ENCODE measurements around the gene GRK7.

Gene GRK7

DNA sequence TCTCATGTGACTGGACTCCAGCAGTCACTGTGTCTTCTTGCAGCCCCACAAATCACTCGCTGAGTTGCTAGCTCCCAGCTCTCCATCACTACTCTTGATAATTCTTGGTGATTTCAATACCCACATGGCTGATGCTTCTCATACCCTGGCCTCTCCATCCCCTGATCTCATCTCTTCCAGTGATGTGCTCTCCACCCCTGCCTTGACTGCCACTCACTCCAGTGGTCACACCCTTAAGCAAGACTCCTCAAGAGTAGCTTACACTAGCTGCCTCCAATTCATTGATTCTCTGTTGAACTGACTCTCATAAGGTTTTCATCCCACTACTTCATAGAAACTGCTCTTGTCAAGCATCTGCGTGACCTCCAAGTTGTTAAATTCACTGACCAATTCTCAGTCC is 837 bp downstream of the GRK7 start:
- Histone ChIP-seq H3K4me3 (ENCODE audit: low read length) (no peak overlapping the region), H3K27me3 (ENCODE audit: insufficient read depth, low read length) (peaks cover 12% of the 10 kb centered on the region), H3K9me3 (ENCODE audit: insufficient read depth, low read depth, low read length) (no peaks in the 10 kb centered on the region), H3K27ac (ENCODE audit: low read length) (no peak overlapping the region), H3K9ac (ENCODE audit: low read depth, low read length) (no peak overlapping the region), H3K36me3 (ENCODE audit: insufficient read depth, low read depth, low read length) (no peaks in the 10 kb centered on the region), H3K4me1 (ENCODE audit: insufficient read depth, low read length) (no peaks in the 10 kb centered on the region)

DNA sequence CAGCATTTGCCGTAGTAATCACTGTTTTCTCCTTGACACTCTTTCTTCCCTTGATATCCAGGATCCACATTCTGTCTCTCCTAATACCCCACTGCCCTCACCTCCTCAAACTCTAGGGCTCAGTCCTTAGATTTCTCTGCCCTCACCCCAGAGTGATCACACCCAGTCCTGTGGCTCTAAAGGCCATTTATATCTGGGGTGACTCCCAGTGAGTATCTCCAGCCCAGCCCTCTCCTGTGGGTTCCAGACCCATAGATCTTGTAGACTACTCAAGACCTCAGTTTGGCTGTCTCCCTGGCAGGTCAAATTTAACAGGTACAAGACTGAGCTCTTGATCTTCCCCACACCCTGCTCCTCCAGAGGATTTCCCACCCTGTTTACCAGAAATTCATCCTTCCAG is 1.3 kb downstream of the GRK7 start:
- Histone ChIP-seq H3K4me1 (ENCODE audit: insufficient read depth, low read length) (no peaks in the 10 kb centered on the region), H3K27me3 (ENCODE audit: insufficient read depth, low read length) (peaks cover 12% of the 10 kb centered on the region), H3K9ac (ENCODE audit: low read depth, low read length) (no peak overlapping the region), H3K9me3 (ENCODE audit: insufficient read depth, low read depth, low read length) (no peaks in the 10 kb centered on the region), H3K4me3 (ENCODE audit: low read length) (no peak overlapping the region), H3K27ac (ENCODE audit: low read length) (no peak overlapping the region), H3K36me3 (ENCODE audit: insufficient read depth, low read depth, low read length) (no peaks in the 10 kb centered on the region)

GRCh38 chr3:141764986-141765385 is 1.8 kb downstream of the GRK7 start:
- Histone ChIP-seq H3K4me3 (ENCODE audit: low read length) (no peak overlapping the region), H3K36me3 (ENCODE audit: insufficient read depth, low read depth, low read length) (no peaks in the 10 kb centered on the region), H3K27me3 (ENCODE audit: insufficient read depth, low read length) (peaks cover 12% of the 10 kb centered on the region), H3K9ac (ENCODE audit: low read depth, low read length) (no peak overlapping the region), H3K27ac (ENCODE audit: low read length) (no peak overlapping the region), H3K9me3 (ENCODE audit: insufficient read depth, low read depth, low read length) (no peaks in the 10 kb centered on the region), H3K4me1 (ENCODE audit: insufficient read depth, low read length) (no peaks in the 10 kb centered on the region)

GRCh38 chr3:141767066-141767465 is 3.9 kb downstream of the GRK7 start:
- Histone ChIP-seq H3K4me1 (ENCODE audit: insufficient read depth, low read length) (no peaks in the 10 kb centered on the region), H3K9ac (ENCODE audit: low read depth, low read length) (no peak overlapping the region)

DNA sequence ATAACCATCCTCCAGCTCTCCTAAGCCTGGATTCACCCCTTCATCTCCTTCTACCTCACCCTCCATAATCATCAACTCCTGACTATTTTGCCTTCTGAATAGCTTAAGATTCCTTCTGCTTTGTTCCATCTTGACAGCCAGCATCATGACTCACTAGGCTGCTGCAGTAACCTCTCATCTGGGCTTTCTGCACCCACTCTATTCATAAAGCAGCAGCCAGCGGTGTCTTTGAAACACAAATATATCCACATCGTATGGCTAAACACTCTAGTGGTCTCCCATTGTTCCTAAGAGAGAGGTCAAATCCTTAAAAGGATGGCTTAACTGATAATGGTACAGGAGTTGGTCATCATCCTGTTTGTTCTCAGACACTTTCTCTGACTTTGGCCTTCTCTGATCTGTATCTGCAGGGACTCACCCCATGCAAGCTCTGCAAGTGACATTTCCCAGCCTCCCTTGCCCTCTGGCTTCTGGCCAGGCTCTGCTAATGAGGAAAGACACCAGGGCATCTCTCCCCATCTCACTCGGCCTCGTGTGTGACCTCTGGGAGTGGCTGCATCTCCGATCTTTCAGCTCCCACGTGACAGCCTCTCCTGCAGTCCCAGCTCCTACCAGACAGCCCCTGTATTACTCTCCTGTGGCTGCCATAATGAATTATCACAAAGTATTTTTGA is 6.2 kb downstream of the GRK7 start:
- no peak overlapping the region for H3K27ac ChIP-seq (ENCODE audit: low read length)
- H3K36me3 ChIP-seq (ENCODE audit: insufficient read depth, low read depth, low read length): no peaks in the 10 kb centered on the region
- H3K27me3 ChIP-seq (ENCODE audit: insufficient read depth, low read length): no peaks in the 10 kb centered on the region

More at GRCh38 chr3:141767066-141767465, 3.9 kb downstream of the GRK7 start:
- Histone ChIP-seq H3K4me3 (ENCODE audit: low read length) (no peak overlapping the region), H3K36me3 (ENCODE audit: insufficient read depth, low read depth, low read length) (no peaks in the 10 kb centered on the region), H3K27me3 (ENCODE audit: insufficient read depth, low read length) (peaks cover 12% of the 10 kb centered on the region), H3K27ac (ENCODE audit: low read length) (no peak overlapping the region), H3K9me3 (ENCODE audit: insufficient read depth, low read depth, low read length) (no peaks in the 10 kb centered on the region)

GRCh38 chr3:141773676-141774075 is 10.5 kb downstream of the GRK7 start:
- Histone ChIP-seq H3K4me3 (ENCODE audit: low read length) (no peak overlapping the region), H3K36me3 (ENCODE audit: insufficient read depth, low read depth, low read length) (no peaks in the 10 kb centered on the region), H3K9ac (ENCODE audit: low read depth, low read length) (no peak overlapping the region), H3K9me3 (ENCODE audit: insufficient read depth, low read depth, low read length) (no peaks in the 10 kb centered on the region), H3K4me1 (ENCODE audit: insufficient read depth, low read length) (no peaks in the 10 kb centered on the region), H3K27me3 (ENCODE audit: insufficient read depth, low read length) (no peaks in the 10 kb centered on the region), H3K27ac (ENCODE audit: low read length) (no peak overlapping the region)

More for the DNA sequence above, 6.2 kb downstream of the GRK7 start:
- no peaks in the 10 kb centered on the region for H3K4me1 ChIP-seq (ENCODE audit: insufficient read depth, low read length)
- no peak overlapping the region for H3K9ac ChIP-seq (ENCODE audit: low read depth, low read length)
- H3K4me3 ChIP-seq (ENCODE audit: low read length): no peak overlapping the region
- H3K9me3 ChIP-seq (ENCODE audit: insufficient read depth, low read depth, low read length): no peaks in the 10 kb centered on the region

- Histone ChIP-seq H3K27ac (ENCODE audit: low read length) (no peak overlapping the region), H3K9me3 (ENCODE audit: insufficient read depth, low read depth, low read length) (no peaks in the 10 kb centered on the region), H3K4me1 (ENCODE audit: insufficient read depth, low read length) (no peaks in the 10 kb centered on the region), H3K9ac (ENCODE audit: low read depth, low read length) (no peak overlapping the region), H3K36me3 (ENCODE audit: insufficient read depth, low read depth, low read length) (no peaks in the 10 kb centered on the region), H3K27me3 (ENCODE audit: insufficient read depth, low read length) (no peaks in the 10 kb centered on the region), H3K4me3 (ENCODE audit: low read length) (no peak overlapping the region)
Observed at GRCh38 chr3:141776376-141776775, 13.2 kb downstream of the GRK7 start.

DNA sequence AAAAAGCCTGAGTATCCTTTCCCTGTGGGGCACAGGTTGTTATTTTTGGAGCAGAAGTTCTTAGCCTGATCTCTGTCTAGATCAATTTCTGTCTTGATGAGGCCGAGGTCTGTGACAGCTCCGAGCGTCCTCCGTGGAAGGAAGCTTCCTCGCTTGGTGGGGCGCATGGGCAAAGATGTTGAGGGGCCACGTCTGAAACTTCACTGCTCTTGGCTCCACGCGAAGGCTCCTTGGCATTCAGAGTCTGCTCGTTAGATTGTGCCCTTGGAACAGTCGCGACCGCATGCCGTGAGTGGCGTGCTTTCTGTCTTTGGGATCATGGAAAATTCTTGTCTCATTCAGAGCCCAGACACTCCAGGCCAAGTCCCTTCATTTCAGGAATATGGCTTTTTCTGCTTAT is 13.7 kb downstream of the GRK7 start:
- Histone ChIP-seq H3K9ac (ENCODE audit: low read depth, low read length) (no peak overlapping the region), H3K36me3 (ENCODE audit: insufficient read depth, low read depth, low read length) (no peaks in the 10 kb centered on the region), H3K27me3 (ENCODE audit: insufficient read depth, low read length) (no peaks in the 10 kb centered on the region), H3K9me3 (ENCODE audit: insufficient read depth, low read depth, low read length) (no peaks in the 10 kb centered on the region), H3K4me3 (ENCODE audit: low read length) (no peak overlapping the region), H3K27ac (ENCODE audit: low read length) (no peak overlapping the region), H3K4me1 (ENCODE audit: insufficient read depth, low read length) (no peaks in the 10 kb centered on the region)

GRCh38 chr3:141777957-141778813 is 15.0 kb downstream of the GRK7 start:
- H3K36me3 ChIP-seq (ENCODE audit: insufficient read depth, low read depth, low read length): no peaks in the 10 kb centered on the region
- H3K9me3 ChIP-seq (ENCODE audit: insufficient read depth, low read depth, low read length): no peaks in the 10 kb centered on the region
- H3K4me1 ChIP-seq (ENCODE audit: insufficient read depth, low read length): no peaks in the 10 kb centered on the region
- no peak overlapping the region for H3K27ac ChIP-seq (ENCODE audit: low read length)
- H3K4me3 ChIP-seq (ENCODE audit: low read length): no peak overlapping the region
- no peaks in the 10 kb centered on the region for H3K27me3 ChIP-seq (ENCODE audit: insufficient read depth, low read length)
- H3K9ac ChIP-seq (ENCODE audit: low read depth, low read length): no peak overlapping the region

GRCh38 chr3:141779667-141780066 is 16.5 kb downstream of the GRK7 start:
- Histone ChIP-seq H3K27ac (ENCODE audit: low read length) (no peak overlapping the region), H3K9me3 (ENCODE audit: insufficient read depth, low read depth, low read length) (no peaks in the 10 kb centered on the region), H3K27me3 (ENCODE audit: insufficient read depth, low read length) (no peaks in the 10 kb centered on the region), H3K36me3 (ENCODE audit: insufficient read depth, low read depth, low read length) (no peaks in the 10 kb centered on the region), H3K4me3 (ENCODE audit: low read length) (no peak overlapping the region), H3K4me1 (ENCODE audit: insufficient read depth, low read length) (no peaks in the 10 kb centered on the region), H3K9ac (ENCODE audit: low read depth, low read length) (no peak overlapping the region)

- H3K9me3 ChIP-seq (ENCODE audit: insufficient read depth, low read depth, low read length): no peaks in the 10 kb centered on the region
- no peak overlapping the region for H3K4me3 ChIP-seq (ENCODE audit: low read length)
- H3K9ac ChIP-seq (ENCODE audit: low read depth, low read length): no peak overlapping the region
- no peaks in the 10 kb centered on the region for H3K4me1 ChIP-seq (ENCODE audit: insufficient read depth, low read length)
- no peaks in the 10 kb centered on the region for H3K27me3 ChIP-seq (ENCODE audit: insufficient read depth, low read length)
- no peak overlapping the region for H3K27ac ChIP-seq (ENCODE audit: low read length)
- H3K36me3 ChIP-seq (ENCODE audit: insufficient read depth, low read depth, low read length): no peaks in the 10 kb centered on the region
Observed at GRCh38 chr3:141782386-141782932, 19.3 kb downstream of the GRK7 start.

- no peak overlapping the region for H3K4me3 ChIP-seq (ENCODE audit: low read length)
- no peaks in the 10 kb centered on the region for H3K9me3 ChIP-seq (ENCODE audit: insufficient read depth, low read depth, low read length)
- H3K9ac ChIP-seq (ENCODE audit: low read depth, low read length): no peak overlapping the region
- H3K27ac ChIP-seq (ENCODE audit: low read length): no peak overlapping the region
- no peaks in the 10 kb centered on the region for H3K4me1 ChIP-seq (ENCODE audit: insufficient read depth, low read length)
- no peaks in the 10 kb centered on the region for H3K27me3 ChIP-seq (ENCODE audit: insufficient read depth, low read length)
- no peaks in the 10 kb centered on the region for H3K36me3 ChIP-seq (ENCODE audit: insufficient read depth, low read depth, low read length)
Observed at GRCh38 chr3:141783632-141784031, 20.4 kb downstream of the GRK7 start.
